GM12878 (cell line): Measurements from ENCODE around the gene NAMPT. TPM values are rescaled to one million over a fixed set of nuclear protein-coding genes. Genes with fewer than 3 reads are reported as not detected.

Experiments
- ATAC-seq: fragments of 200-7000 bp; cut with Tn5 transposase; 3 replicates; pipeline ENCODE4 v1.9.1; 2020; ENCODE audit warnings: mild to moderate bottlenecking, moderate library complexity
- BruUV-seq: library from RNA; stranded (reverse); fragments of 400-500 nt; replicated peaks from 2 replicates; lab custom pipeline; 2021; lab: Mats Ljungman, UMichigan
- CTCF ChIA-PET: fragments of 300-600 bp; sonication (Branson Sonifier 250); formaldehyde crosslinking; extraction: SDS; loops from one replicate; lab custom pipeline; 2021; ENCODE audit warnings: inconsistent platforms; lab: Yijun Ruan, JAX
- POLR2A ChIA-PET: fragments of 350-600 bp; formaldehyde crosslinking; extraction: SDS; loops from one replicate; lab custom pipeline; 2021; ENCODE audit warnings: inconsistent platforms; lab: Charles Lee
- RAD21 ChIA-PET: fragments of 300-600 bp; sonication (Branson Sonifier 250); formaldehyde crosslinking; loops from one replicate; lab custom pipeline; 2023; ENCODE audit warnings: antibody characterized with exemption; ENCODE audit not compliant: unreplicated experiment; lab: Charles Lee
- SMC1A ChIA-PET: fragments of 300-600 bp; sonication (Branson Sonifier 250); formaldehyde crosslinking; loops from one replicate; lab custom pipeline; 2023; ENCODE audit not compliant: unreplicated experiment, uncharacterized antibody; lab: Charles Lee
- DNase-seq: peaks from one replicate; pipeline ENCODE4 v3.0.0-alpha.2; 2011; ENCODE audit warnings: low read depth, low spot score
- FAIRE-seq: peaks from 3 replicates; lab custom pipeline; 2011; peaks lifted over from hg19 to GRCh38; lab: Jason Lieb, UNC
- H2AFZ ChIP-seq: 2 replicates; pipeline ENCODE4 v1.6.0; 2011; ENCODE audit warnings: low read depth, low read length, control low read depth; ENCODE audit not compliant: control insufficient read depth
- H3K27ac ChIP-seq: 2 replicates; pipeline ENCODE4 v1.5.1; 2011; ENCODE audit warnings: control low read depth; ENCODE audit not compliant: control insufficient read depth, insufficient read depth
- H3K27me3 ChIP-seq, 2 experiments: replicated peaks in 1 of 2; 2 replicates each; pipeline versions ENCODE4 v1.6.0 to v1.6.1; 2011; ENCODE audit warnings: low read length in 1 of 2; ENCODE audit not compliant: control insufficient read depth in 2 of 2, insufficient read depth in 2 of 2
- H3K36me3 ChIP-seq, 2 experiments: 2 replicates each; pipeline ENCODE4 v1.5.1; 2011; ENCODE audit warnings: low read length in 1 of 2; ENCODE audit not compliant: control insufficient read depth in 2 of 2, insufficient read depth in 2 of 2
- H3K4me1 ChIP-seq: 2 replicates; pipeline ENCODE4 v1.6.1; 2011; ENCODE audit warnings: mild to moderate bottlenecking, low read length, moderate library complexity, mixed read lengths; ENCODE audit not compliant: control insufficient read depth, insufficient read depth
- H3K4me2 ChIP-seq: 2 replicates; pipeline ENCODE4 v1.6.0; 2011; ENCODE audit warnings: control low read depth; ENCODE audit not compliant: control insufficient read depth, insufficient read depth
- H3K4me3 ChIP-seq: fragments of 200-600 bp; sonication (generic); 2 replicates; pipeline ENCODE4 v1.5.1; 2016
- H3K79me2 ChIP-seq: 2 replicates; pipeline ENCODE4 v1.6.0; 2011; ENCODE audit warnings: low read length; ENCODE audit not compliant: control insufficient read depth, insufficient read depth
- H3K9ac ChIP-seq: 2 replicates; pipeline ENCODE4 v1.8.0; 2011; ENCODE audit warnings: low read length, control low read depth, mixed read lengths; ENCODE audit not compliant: control insufficient read depth, insufficient read depth
- H3K9me3 ChIP-seq: replicated peaks from 3 replicates; pipeline ENCODE4 v1.5.1; 2011; ENCODE audit warnings: mild to moderate bottlenecking, low read length; ENCODE audit not compliant: control insufficient read depth, insufficient read depth
- H4K20me1 ChIP-seq: 2 replicates; pipeline ENCODE4 v1.6.0; 2011; ENCODE audit not compliant: control insufficient read depth, insufficient read depth
- BCL3 ChIP-seq: IDR thresholded peaks from 2 replicates; pipeline ENCODE4 v1.6.1; 2011; ENCODE audit warnings: borderline replicate concordance, low read depth, mild to moderate bottlenecking, moderate library complexity, low read length; ENCODE audit not compliant: insufficient read depth, poor library complexity, severe bottlenecking
- CBX3 ChIP-seq: fragments of 200-600 bp; sonication (generic); IDR thresholded peaks from 2 replicates; pipeline ENCODE4 v1.6.1; 2016; ENCODE audit warnings: low read depth, borderline replicate concordance
- EED ChIP-seq: sonication (generic); IDR thresholded peaks from 2 replicates; pipeline ENCODE4 v1.6.1; 2016; ENCODE audit warnings: antibody characterized with exemption, low read depth
- IKZF1 ChIP-seq: fragments of 450-650 bp; conservative IDR thresholded peaks from 2 replicates; pipeline ENCODE4 v1.6.1; 2017; ENCODE audit warnings: antibody characterized with exemption, mild to moderate bottlenecking
- IKZF2 ChIP-seq, 2 experiments: fragments of 450-650 bp; IDR thresholded peaks; 2 replicates each; pipeline ENCODE4 v1.6.1; 2017; ENCODE audit warnings: mild to moderate bottlenecking in 2 of 2, moderate library complexity in 2 of 2
- JUNB ChIP-seq: IDR thresholded peaks from 2 replicates; pipeline ENCODE4 v1.6.1; 2016; ENCODE audit warnings: antibody characterized with exemption, mild to moderate bottlenecking
- RUNX3 ChIP-seq: IDR thresholded peaks from 2 replicates; pipeline ENCODE4 v1.6.1; 2012; ENCODE audit warnings: low read length, inconsistent platforms
- STAT1 ChIP-seq: fragments of 450-650 bp; conservative IDR thresholded peaks from 2 replicates; pipeline ENCODE4 v1.6.1; 2014; ENCODE audit warnings: antibody characterized with exemption, mild to moderate bottlenecking
- ZNF217 ChIP-seq: fragments of 450-650 bp; IDR thresholded peaks from 2 replicates; pipeline ENCODE4 v1.6.1; 2017; ENCODE audit warnings: antibody characterized with exemption, mild to moderate bottlenecking
- WGBS: methylation state at CpG from one replicate; pipeline ENCODE4 v1.1.6; 2016; ENCODE audit warnings: low lambda C conversion rate; ENCODE audit not compliant: insufficient replicate concordance, insufficient coverage; ENCODE audit errors: missing lambda C conversion rate; 5-methylcytosine and 5-hydroxymethylcytosine counted together
- in situ Hi-C: fragments of 300-500 bp; cut with MboI; formaldehyde crosslinking; loops from 9 replicates; pipeline ENCODE4 v1.14.3; 2018; ENCODE audit warnings: mixed read lengths
- intact Hi-C: fragments of 100-400 bp; cut with micrococcal nuclease; formaldehyde crosslinking; loops from one replicate; pipeline ENCODE4 v1.14.2; 2022; ENCODE audit not compliant: unreplicated experiment
- polyA plus RNA-seq, 11 experiments: library from polyadenylated mRNA; depleted of rRNA in 4 of 11; unstranded in 6 of 11; stranded (reverse) in 5 of 11; fragments of >200 nt; fragmentation: Nextera tagmentation in 4 of 11; fragmentation: Illumina TruSeq in 1 of 11; extraction: Ambion mirVana in 4 of 11; extraction: Trizol in 1 of 11; gene quantifications; 1 replicate in 1 of 11; 2 replicates in 10 of 11; pipeline versions ENCODE4 v1.2.1 to v1.2.3, GENCODE V29; 2011 to 2016; ENCODE audit warnings: inconsistent platforms in 2 of 11, missing spikeins in 2 of 11, low read depth in 1 of 11
- total RNA-seq, 4 experiments: library from RNA; depleted of rRNA in 3 of 4; stranded (reverse); fragments of >200 nt in 3 of 4; fragmentation: Illumina TruSeq in 1 of 4; extraction: Trizol in 1 of 4; gene quantifications; 2 replicates each; pipeline versions ENCODE4 v1.2.1 to v1.2.3, GENCODE V29; 2013 to 2021
- TF ChIP-seq, protein P1 (sequence below): fragments of 450-650 bp; IDR thresholded peaks from 2 replicates; pipeline ENCODE4 v1.6.1; 2016; ENCODE audit warnings: mild to moderate bottlenecking

Gene NAMPT
- total and polyA plus RNA-seq, 10 of the 15 experiments (the other 5 are each of a cell fraction or from before 2014, with no cell fraction given), result 28.3 to 173 (median 75.0) TPM

GRCh38 chr7:106206826-106207541 is 77.8 kb downstream of the NAMPT start (continued):
- TF ChIP-seq ZNF217 (no peak), STAT1 (no peak)

GRCh38 chr7:106205621-106206222 is 79.1 kb downstream of the NAMPT start:
- Histone ChIP-seq H3K36me3 (no peaks in the 10 kb centered on the region), H2AFZ (no peak overlapping the region), H3K27ac (no peak overlapping the region), H4K20me1 (no peaks in the 10 kb centered on the region), H3K27me3 (no peaks in the 10 kb centered on the region), H3K4me3 (no peak overlapping the region), H3K9me3 (no peaks in the 10 kb centered on the region; the same call in 2 of the 3 replicates), H3K79me2 (no peaks in the 10 kb centered on the region), H3K4me2 (no peak overlapping the region), H3K4me1 (peaks cover 8% of the 10 kb centered on the region), H3K9ac (no peak overlapping the region)
- ChIA-PET CTCF (interaction anchor here (1.1 kb wide), 1 partner anchor 37 kb away, joined by 3 read pairs; no protein-coding TSS in a partner anchor), RAD21 (no interaction called here), SMC1A (interaction anchor here (1.0 to 1.3 kb wide), 2 partner anchors 25 to 30 kb away, joined by 3 read pairs; no protein-coding TSS in a partner anchor), POLR2A (no interaction called here)
- FAIRE-seq, result peak; percentile 52
- peak; percentile 91 for ATAC-seq
- 0% methylated on average over 3 of the region's 3 CpGs for WGBS
- DNase-seq, result peak; percentile 23
- no TSS peak for BruUV-seq
- no peak for TF ChIP-seq BCL3
- TF ChIP-seq CBX3, result no peak
- TF ChIP-seq EED, result peak; percentile 62
- TF ChIP-seq JUNB, result 0 out of 2 replicates have a peak, but pooled peaks have one; percentile 15
- peak; percentile 53 to 55 for TF ChIP-seq IKZF2 (IDR thresholded peaks at IDR 0.05)
- TF ChIP-seq, protein P1, sequence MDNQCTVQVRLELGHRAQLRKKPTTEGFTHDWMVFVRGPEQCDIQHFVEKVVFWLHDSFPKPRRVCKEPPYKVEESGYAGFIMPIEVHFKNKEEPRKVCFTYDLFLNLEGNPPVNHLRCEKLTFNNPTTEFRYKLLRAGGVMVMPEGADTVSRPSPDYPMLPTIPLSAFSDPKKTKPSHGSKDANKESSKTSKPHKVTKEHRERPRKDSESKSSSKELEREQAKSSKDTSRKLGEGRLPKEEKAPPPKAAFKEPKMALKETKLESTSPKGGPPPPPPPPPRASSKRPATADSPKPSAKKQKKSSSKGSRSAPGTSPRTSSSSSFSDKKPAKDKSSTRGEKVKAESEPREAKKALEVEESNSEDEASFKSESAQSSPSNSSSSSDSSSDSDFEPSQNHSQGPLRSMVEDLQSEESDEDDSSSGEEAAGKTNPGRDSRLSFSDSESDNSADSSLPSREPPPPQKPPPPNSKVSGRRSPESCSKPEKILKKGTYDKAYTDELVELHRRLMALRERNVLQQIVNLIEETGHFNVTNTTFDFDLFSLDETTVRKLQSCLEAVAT, result no peak
- 0 out of 2 replicates have a peak, but pooled peaks have one; percentile 10 for TF ChIP-seq RUNX3
- no peak; the same call in 1 of the 2 replicates for TF ChIP-seq IKZF1
- intact Hi-C loops (no loop called here), in situ Hi-C loops (no loop called here)
